ENCODE measurements around the gene USP35.

USP35 gene

DNA sequence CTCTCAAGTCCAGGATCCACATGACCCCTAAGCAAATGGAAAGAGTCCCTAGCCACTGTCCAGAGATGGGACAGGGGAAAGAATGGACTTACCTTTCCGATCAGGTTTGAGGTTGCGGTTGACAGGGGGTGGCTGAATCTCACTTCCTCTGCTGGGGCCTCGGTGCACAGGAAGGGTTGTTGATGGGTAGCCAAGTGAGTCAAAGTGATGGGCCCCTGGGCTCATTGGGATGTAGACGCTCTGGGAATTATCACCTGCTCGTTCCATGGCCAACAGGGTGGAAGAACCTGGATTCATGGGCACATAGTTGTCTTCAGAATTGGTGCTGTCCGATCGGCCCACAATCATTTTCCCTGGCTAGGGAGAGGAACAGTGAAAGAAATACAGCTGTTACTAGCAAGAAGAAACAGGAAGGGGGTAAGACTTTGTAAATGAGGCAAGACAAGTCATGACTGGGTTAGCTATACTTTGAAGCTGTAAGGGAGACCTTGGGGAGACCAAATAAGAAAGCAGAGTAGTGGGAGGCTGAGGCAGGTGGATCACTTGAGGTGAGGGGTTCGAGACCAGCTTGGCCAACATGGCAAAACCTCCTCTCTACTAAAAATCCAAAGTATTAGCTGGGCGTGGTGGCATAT, 34.7 kb downstream of the USP35 start:
- TF ChIP-seq, protein P1, sequence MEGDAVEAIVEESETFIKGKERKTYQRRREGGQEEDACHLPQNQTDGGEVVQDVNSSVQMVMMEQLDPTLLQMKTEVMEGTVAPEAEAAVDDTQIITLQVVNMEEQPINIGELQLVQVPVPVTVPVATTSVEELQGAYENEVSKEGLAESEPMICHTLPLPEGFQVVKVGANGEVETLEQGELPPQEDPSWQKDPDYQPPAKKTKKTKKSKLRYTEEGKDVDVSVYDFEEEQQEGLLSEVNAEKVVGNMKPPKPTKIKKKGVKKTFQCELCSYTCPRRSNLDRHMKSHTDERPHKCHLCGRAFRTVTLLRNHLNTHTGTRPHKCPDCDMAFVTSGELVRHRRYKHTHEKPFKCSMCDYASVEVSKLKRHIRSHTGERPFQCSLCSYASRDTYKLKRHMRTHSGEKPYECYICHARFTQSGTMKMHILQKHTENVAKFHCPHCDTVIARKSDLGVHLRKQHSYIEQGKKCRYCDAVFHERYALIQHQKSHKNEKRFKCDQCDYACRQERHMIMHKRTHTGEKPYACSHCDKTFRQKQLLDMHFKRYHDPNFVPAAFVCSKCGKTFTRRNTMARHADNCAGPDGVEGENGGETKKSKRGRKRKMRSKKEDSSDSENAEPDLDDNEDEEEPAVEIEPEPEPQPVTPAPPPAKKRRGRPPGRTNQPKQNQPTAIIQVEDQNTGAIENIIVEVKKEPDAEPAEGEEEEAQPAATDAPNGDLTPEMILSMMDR (IDR thresholded peaks at IDR 0.05; ENCODE audit: low read length, missing control alignments): no peak
- no peak for DNase-seq (ENCODE audit: low read depth)
- no peak overlapping the region for H3K4me3 ChIP-seq (replicated peaks; ENCODE audit: low read depth, low read length)

DNA sequence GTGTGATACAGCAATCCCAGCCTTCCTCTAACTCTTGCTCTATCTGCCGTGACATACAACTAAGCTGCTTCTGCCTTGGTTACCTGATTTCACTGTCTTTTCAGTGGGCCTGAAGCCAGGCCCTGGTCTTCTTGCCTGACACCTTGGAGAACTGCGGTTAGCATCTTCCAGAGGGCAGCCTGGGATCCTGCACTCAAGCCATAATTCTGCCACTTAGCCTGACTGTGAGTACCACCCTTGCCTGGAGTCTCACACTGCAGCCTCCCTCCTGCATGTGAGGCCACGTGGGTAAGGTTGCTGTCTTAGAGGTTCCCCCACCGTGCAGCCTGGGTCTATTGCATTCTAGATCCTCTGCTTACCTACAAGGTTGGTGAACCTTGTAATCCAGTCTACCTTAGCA, 35.8 kb downstream of the USP35 start:
- no peak for DNase-seq (ENCODE audit: low read depth)
- TF ChIP-seq, protein P1 (IDR thresholded peaks at IDR 0.05; ENCODE audit: low read length, missing control alignments): no peak
- H3K4me3 ChIP-seq (replicated peaks; ENCODE audit: low read depth, low read length): no peak overlapping the region

DNA sequence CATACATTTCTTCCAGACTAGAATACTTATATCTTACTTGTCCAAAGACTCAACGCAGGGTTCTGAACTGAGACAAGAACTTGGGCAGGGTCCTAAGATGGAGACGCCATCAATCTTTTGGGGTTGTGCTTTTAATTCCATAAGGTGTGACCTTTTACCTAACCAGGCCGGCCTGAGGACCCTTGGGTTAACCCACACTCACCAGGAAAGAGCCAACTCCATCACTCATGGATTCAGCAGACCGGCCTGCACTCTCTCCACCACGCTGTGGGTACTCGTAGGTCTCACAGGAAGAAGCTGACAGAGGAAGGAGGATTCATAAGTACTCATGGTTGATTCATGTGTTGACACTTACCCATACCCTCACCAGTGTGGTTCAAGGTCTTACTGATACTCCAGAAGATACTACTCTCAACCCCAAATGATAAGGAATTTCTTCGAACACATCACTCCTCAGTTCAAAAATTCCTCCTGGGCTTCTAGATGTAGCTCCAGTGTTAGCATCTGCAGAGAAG, 36.2 kb downstream of the USP35 start:
- H3K4me3 ChIP-seq (replicated peaks; ENCODE audit: low read depth, low read length): no peak overlapping the region
- TF ChIP-seq, protein P1 (IDR thresholded peaks at IDR 0.05; ENCODE audit: low read length, missing control alignments): no peak
- no peak for DNase-seq (ENCODE audit: low read depth)

DNA sequence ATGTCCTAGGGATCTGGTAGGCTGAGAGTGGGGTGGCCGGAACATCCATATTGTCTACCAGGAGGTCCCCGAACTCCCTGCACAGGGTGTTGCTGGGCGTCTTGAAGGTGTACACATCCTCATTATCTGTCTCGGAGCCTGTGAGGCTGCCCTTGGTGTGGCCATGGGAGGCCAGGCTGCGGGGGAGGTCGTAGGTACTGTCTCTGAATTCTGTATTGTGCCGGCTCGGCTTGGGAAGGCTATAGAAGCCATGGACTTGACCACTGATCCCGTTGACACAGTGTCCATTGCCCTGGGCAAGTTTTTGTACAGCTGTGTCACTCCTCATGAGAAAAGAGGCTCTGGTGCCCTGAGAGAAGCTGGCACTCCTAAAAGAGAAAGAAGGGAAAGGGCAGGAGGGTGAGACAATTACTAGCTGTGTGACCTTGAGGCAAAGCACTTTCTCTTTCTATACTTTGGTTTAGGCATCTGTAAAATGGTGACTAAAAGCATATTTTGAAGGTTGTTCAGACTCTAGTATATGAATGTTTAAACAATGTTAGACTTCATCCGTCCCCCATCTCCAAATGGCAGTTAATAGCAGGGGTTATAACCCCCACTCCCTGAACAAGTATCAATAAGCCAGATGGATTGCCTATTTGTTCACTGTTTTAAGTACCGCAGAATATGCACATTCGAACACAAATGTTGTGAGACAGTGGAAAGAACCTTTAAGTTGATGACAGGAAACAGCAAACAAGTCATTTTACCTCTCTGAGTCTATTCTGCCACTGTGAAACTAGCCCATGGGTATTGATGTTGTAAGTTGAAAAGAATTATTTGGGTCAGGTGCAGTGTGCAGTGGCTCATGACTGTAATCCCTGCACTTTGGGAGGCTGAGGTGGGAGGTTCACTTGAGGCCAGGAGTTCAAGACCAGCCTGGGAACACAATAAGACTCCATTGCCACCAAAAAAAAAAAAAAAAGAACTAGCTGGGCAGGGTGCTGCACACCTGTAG, 38.3 kb downstream of the USP35 start:
- no peak overlapping the region for H3K4me3 ChIP-seq (replicated peaks; ENCODE audit: low read depth, low read length)
- TF ChIP-seq, protein P1 (IDR thresholded peaks at IDR 0.05; ENCODE audit: low read length, missing control alignments): no peak
- no peak for DNase-seq (ENCODE audit: low read depth)

DNA sequence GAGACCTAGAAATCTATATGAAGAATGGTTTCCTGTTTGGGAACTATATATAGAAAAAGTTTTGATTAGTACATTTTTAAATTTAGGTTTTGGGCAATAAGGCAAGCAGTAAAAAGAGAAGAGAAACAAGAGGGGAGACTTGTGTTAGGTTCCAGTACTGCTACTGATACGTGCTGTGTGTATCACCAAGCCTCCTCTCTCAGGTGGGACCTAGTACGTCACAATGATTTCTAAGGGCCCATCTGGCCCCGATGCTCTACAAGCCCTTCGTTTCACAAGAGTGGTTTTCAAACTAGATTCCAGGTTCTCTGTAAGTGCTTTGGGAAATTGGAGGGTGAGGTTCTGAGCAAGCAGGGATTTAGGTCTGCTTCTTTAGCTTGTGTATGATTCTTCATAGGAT, 39.2 kb downstream of the USP35 start:
- DNase-seq (ENCODE audit: low read depth): no peak
- no peak overlapping the region for H3K4me3 ChIP-seq (replicated peaks; ENCODE audit: low read depth, low read length)
- TF ChIP-seq, protein P1 (IDR thresholded peaks at IDR 0.05; ENCODE audit: low read length, missing control alignments): no peak

DNA sequence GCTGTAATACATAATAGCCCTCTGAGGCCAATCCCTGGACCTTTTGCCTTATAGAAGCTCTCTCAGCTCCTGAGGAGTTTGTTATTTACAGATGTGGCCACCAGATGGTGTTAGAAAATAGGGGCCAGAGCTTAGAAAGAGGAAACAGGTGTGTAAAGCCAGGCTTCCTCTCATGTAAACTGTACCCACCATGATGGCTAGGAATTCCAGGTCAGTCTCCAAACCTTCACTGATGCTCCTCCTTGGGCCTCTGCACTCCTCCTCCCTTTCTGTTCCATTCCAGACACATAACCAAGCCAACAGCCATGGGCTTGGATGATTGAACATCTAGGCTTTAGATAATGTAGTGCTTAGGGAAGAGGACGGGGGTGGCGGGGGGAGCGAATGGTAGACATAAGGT, 39.7 kb downstream of the USP35 start:
- DNase-seq (ENCODE audit: low read depth): peak; percentile 75
- H3K4me3 ChIP-seq (replicated peaks; ENCODE audit: low read depth, low read length): no peak overlapping the region
- TF ChIP-seq, protein P1 (IDR thresholded peaks at IDR 0.05; ENCODE audit: low read length, missing control alignments): peak; percentile 65

All from fibroblast of pulmonary artery (primary cell).